ENCODE results near the gene POLDIP3.
"Not testable (repeated sequence)": the region's sequence is repeated elsewhere in the genome, so short reads cannot be mapped to it uniquely, and the experiment has no call there.

DNA sequence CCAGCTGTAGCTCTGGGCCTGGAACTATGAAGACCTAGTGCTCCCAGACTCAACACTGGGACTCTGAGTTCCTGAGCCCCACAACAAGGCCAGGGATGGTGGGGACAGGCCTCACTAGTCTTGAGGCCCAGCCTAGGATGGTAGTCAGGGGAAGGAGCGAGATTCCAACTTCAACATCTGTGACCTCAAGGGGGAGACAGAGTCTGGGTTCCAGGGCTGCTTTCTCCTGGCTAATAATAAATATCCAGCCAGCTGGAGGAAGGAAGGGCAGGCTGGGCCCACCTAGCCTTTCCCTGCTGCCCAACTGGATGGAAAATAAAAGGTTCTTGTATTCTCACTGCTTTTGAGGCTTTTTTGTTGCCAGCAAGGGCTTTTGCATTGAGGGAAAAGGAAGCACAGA is 40.6 kb downstream of the POLDIP3 start:
- not testable (repeated sequence) for TF ChIP-seq CTCF (IDR thresholded peaks at IDR 0.05; ENCODE audit: poor library complexity); EZH2phosphoT487 (IDR thresholded peaks at IDR 0.05; ENCODE audit: low read depth, severe bottlenecking, unreplicated experiment); EZH2 (IDR thresholded peaks at IDR 0.05; ENCODE audit: borderline replicate concordance)

All from hepatocyte (in vitro differentiated cells).